ENCODE data around the gene RRH. TPM values are rescaled to one million over a fixed set of nuclear protein-coding genes. Genes with fewer than 3 reads are reported as not detected.
"Not testable (repeated sequence)": the region's sequence is repeated elsewhere in the genome, so short reads cannot be mapped to it uniquely, and the experiment has no call there.

The RRH gene, protein sequence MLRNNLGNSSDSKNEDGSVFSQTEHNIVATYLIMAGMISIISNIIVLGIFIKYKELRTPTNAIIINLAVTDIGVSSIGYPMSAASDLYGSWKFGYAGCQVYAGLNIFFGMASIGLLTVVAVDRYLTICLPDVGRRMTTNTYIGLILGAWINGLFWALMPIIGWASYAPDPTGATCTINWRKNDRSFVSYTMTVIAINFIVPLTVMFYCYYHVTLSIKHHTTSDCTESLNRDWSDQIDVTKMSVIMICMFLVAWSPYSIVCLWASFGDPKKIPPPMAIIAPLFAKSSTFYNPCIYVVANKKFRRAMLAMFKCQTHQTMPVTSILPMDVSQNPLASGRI
- under 1 TPM in 2 of 4 donors, not detected in 2; 0.15 to 0.21 TPM for polyA plus RNA-seq
- long read RNA-seq, donor 1, result 0 reads
- long read RNA-seq, donor 2, result 0 reads
- long read RNA-seq, donor 3, result 0 reads
- long read RNA-seq, donor 4, result 0 reads
- long read RNA-seq, donor 5, result 0 reads
- long read RNA-seq, donor 6, result 0 reads
- long read RNA-seq, donor 7, result 0 reads
- long read RNA-seq, donor 8, result 0 reads
- long read RNA-seq, donor 9, result 0 reads
- long read RNA-seq, donor 10, result 0 reads

GRCh38 chr4:109827672-109828071, at the start of gene RRH:
TSS of gene RRH (plus strand) at chr4:109827972. CDS start at chr4:109828028, 56 bp downstream.
- FAIRE-seq, result no peak
- H3K4me1 ChIP-seq (ENCODE audit: control insufficient read depth in 3 of 3, insufficient read depth in 2 of 3, low read depth in 1 of 3, low read length in 2 of 3), result no peaks in the 10 kb centered on the region

DNA sequence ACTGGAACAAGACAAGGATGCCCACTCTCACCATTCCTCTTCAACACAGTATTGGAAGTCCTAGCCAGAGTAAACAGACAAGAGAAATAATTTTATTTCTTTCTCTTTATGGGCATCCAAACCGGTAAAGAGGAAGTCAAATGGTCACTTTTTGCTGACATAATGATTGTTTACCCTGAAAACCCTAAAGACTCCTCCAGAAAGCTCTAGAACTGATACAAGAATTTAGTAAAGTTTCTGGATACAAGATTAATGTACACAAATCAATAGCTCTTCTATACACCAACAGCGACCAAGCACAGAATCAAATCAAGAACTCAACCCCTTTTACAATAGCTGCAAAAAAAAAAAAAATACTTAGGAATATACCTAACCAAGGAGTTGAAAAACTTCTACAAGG, 45.7 kb upstream of the RRH start:
- H3K4me3 ChIP-seq (ENCODE audit: low read depth in 1 of 3, low read length in 3 of 3); H3K27me3 ChIP-seq (ENCODE audit: control insufficient read depth in 3 of 3, insufficient read depth in 3 of 3, low read length in 3 of 3); FAIRE-seq; H3K36me3 ChIP-seq (ENCODE audit: control insufficient read depth in 3 of 3, insufficient read depth in 2 of 3, low read depth in 1 of 3, low read length in 3 of 3); H3K4me1 ChIP-seq (ENCODE audit: control insufficient read depth in 3 of 3, insufficient read depth in 2 of 3, low read depth in 1 of 3, low read length in 2 of 3); H3K9me3 ChIP-seq (ENCODE audit: control insufficient read depth in 2 of 2, insufficient read depth in 1 of 2, low read depth in 1 of 2, low read length in 1 of 2); DNase-seq; H3K27ac ChIP-seq (ENCODE audit: low read depth in 1 of 3, low read length in 2 of 3): not testable (repeated sequence)
- WGBS, 3 donors, result 86 to 89% (median 88%) methylated on average over 2 of the region's 2 CpGs

More at GRCh38 chr4:109827672-109828071, at the start of gene RRH:
- Histone ChIP-seq H3K27me3 (ENCODE audit: control insufficient read depth in 3 of 3, insufficient read depth in 3 of 3, low read length in 3 of 3) (no peaks in the 10 kb centered on the region), H3K27ac (ENCODE audit: low read depth in 1 of 3, low read length in 2 of 3) (no peak within 1 kb of the TSS), H3K4me3 (ENCODE audit: low read depth in 1 of 3, low read length in 3 of 3) (no peak within 1 kb of the TSS), H3K36me3 (ENCODE audit: control insufficient read depth in 3 of 3, insufficient read depth in 2 of 3, low read depth in 1 of 3, low read length in 3 of 3) (peaks cover 0 to 3% (median 3%) of the 10 kb centered on the region in 3 donors), H3K9me3 (ENCODE audit: control insufficient read depth in 2 of 2, insufficient read depth in 1 of 2, low read depth in 1 of 2, low read length in 1 of 2) (no peaks in the 10 kb centered on the region)
- WGBS, 3 donors, result 93 to 98% (median 96%) methylated on average over 2 of the region's 2 CpGs
- DNase-seq, result no peak

- FAIRE-seq (no peak), DNase-seq (no peak)
- no peaks in the 10 kb centered on the region for H3K27me3 ChIP-seq (ENCODE audit: control insufficient read depth in 3 of 3, insufficient read depth in 3 of 3, low read length in 3 of 3)
- no peak overlapping the region for H3K27ac ChIP-seq (ENCODE audit: low read depth in 1 of 3, low read length in 2 of 3)
- no peak overlapping the region for H3K4me3 ChIP-seq (ENCODE audit: low read depth in 1 of 3, low read length in 3 of 3)
- no peaks in the 10 kb centered on the region for H3K36me3 ChIP-seq (ENCODE audit: control insufficient read depth in 3 of 3, insufficient read depth in 2 of 3, low read depth in 1 of 3, low read length in 3 of 3)
- H3K4me1 ChIP-seq (ENCODE audit: control insufficient read depth in 3 of 3, insufficient read depth in 2 of 3, low read depth in 1 of 3, low read length in 2 of 3), result no peaks in the 10 kb centered on the region
- 83 to 97% (median 93%) methylated on average over 1 of the region's 1 CpG for whole genome bisulfite sequencing, 3 donors
- H3K9me3 ChIP-seq (ENCODE audit: control insufficient read depth in 2 of 2, insufficient read depth in 1 of 2, low read depth in 1 of 2, low read length in 1 of 2), result peaks cover 0 to 3% of the 10 kb centered on the region in 2 donors
Observed at GRCh38 chr4:109786846-109787245, 40.9 kb upstream of the RRH start.

DNA sequence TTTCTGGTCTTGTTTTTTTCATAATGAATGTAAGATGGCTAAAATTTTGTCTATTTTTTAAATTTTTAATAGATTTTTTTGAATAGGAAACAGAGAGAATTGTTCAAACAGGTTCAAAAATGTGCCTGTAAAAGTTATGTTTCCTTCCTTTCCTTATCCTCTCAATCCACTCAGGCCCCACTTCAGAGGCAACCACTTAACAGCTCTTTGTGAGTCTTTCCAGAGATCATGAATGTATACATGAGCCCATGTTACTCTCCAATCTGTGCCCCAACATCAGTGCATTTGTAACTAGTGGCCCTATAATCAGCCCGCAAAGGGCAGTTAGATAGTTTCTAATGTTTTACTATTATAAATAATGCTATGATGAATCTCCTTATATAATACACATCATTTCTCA, 40.0 kb upstream of the RRH start:
- no peak for DNase-seq
- WGBS, 3 donors, result 74 to 97% (median 89%) methylated on average over 1 of the region's 1 CpG
- Histone ChIP-seq H3K4me3 (ENCODE audit: low read depth in 1 of 3, low read length in 3 of 3) (no peak overlapping the region), H3K9me3 (ENCODE audit: control insufficient read depth in 2 of 2, insufficient read depth in 1 of 2, low read depth in 1 of 2, low read length in 1 of 2) (peaks cover 0 to 6% of the 10 kb centered on the region in 2 donors), H3K36me3 (ENCODE audit: control insufficient read depth in 3 of 3, insufficient read depth in 2 of 3, low read depth in 1 of 3, low read length in 3 of 3) (no peaks in the 10 kb centered on the region), H3K27ac (ENCODE audit: low read depth in 1 of 3, low read length in 2 of 3) (no peak overlapping the region), H3K27me3 (ENCODE audit: control insufficient read depth in 3 of 3, insufficient read depth in 3 of 3, low read length in 3 of 3) (no peaks in the 10 kb centered on the region), H3K4me1 (ENCODE audit: control insufficient read depth in 3 of 3, insufficient read depth in 2 of 3, low read depth in 1 of 3, low read length in 2 of 3) (no peaks in the 10 kb centered on the region)
- no peak for FAIRE-seq

- 88 to 96% (median 93%) methylated on average over 6 of the region's 6 CpGs for WGBS, 3 donors
- no peak for FAIRE-seq
Observed at GRCh38 chr4:109795059-109795458, 32.7 kb upstream of the RRH start.

GRCh38 chr4:109798866-109799265, 28.9 kb upstream of the RRH start:
- no peaks in the 10 kb centered on the region for H3K27me3 ChIP-seq (ENCODE audit: control insufficient read depth in 3 of 3, insufficient read depth in 3 of 3, low read length in 3 of 3)
- DNase-seq, result no peak
- H3K36me3 ChIP-seq (ENCODE audit: control insufficient read depth in 3 of 3, insufficient read depth in 2 of 3, low read depth in 1 of 3, low read length in 3 of 3), result peaks cover 0 to 6% (median 0%) of the 10 kb centered on the region in 3 donors
- no peak overlapping the region for H3K4me3 ChIP-seq (ENCODE audit: low read depth in 1 of 3, low read length in 3 of 3)
- FAIRE-seq, result no peak
- H3K9me3 ChIP-seq (ENCODE audit: control insufficient read depth in 2 of 2, insufficient read depth in 1 of 2, low read depth in 1 of 2, low read length in 1 of 2), result peaks cover 2 to 15% of the 10 kb centered on the region in 2 donors
- H3K27ac ChIP-seq (ENCODE audit: low read depth in 1 of 3, low read length in 2 of 3), result no peak overlapping the region
- peaks cover 0 to 5% (median 0%) of the 10 kb centered on the region in 3 donors for H3K4me1 ChIP-seq (ENCODE audit: control insufficient read depth in 3 of 3, insufficient read depth in 2 of 3, low read depth in 1 of 3, low read length in 2 of 3)

More at GRCh38 chr4:109795059-109795458, 32.7 kb upstream of the RRH start:
- Histone ChIP-seq H3K4me3 (ENCODE audit: low read depth in 1 of 3, low read length in 3 of 3) (no peak overlapping the region), H3K36me3 (ENCODE audit: control insufficient read depth in 3 of 3, insufficient read depth in 2 of 3, low read depth in 1 of 3, low read length in 3 of 3) (peaks cover 0 to 6% (median 0%) of the 10 kb centered on the region in 3 donors), H3K27ac (ENCODE audit: low read depth in 1 of 3, low read length in 2 of 3) (no peak overlapping the region), H3K9me3 (ENCODE audit: control insufficient read depth in 2 of 2, insufficient read depth in 1 of 2, low read depth in 1 of 2, low read length in 1 of 2) (peaks cover 2 to 21% of the 10 kb centered on the region in 2 donors), H3K27me3 (ENCODE audit: control insufficient read depth in 3 of 3, insufficient read depth in 3 of 3, low read length in 3 of 3) (no peaks in the 10 kb centered on the region), H3K4me1 (ENCODE audit: control insufficient read depth in 3 of 3, insufficient read depth in 2 of 3, low read depth in 1 of 3, low read length in 2 of 3) (no peaks in the 10 kb centered on the region)
- DNase-seq, result no peak

DNA sequence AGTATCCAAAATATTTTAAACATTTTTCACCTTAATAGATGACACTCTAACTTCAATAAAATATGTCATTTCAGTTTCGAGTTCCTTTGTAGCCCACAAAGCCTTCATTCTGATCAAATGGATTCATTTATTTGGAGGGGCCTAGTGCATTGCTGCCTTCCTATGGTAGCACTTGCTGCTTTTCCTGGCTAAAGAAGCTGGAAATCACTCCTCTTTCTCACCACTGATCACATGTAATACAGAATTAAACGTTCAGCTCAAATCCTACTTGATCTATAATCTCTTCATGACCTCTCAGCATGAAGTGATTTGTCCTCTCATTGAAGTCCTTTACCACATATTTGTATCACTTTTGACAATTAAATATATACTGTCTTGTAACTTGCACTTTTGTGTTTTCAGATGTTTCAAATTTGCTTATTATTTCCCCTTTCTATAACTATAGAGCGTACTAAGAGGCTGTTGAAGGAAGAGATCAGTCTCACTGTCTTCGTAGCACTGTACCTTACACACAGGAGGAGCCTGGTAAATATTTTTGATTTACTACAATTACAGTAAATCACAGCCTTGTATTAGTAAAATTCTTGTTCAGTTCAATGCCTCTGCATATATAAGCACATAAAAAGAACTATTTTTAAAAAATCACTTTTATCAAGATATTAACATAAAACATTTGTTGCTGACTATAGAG, 26.5 kb upstream of the RRH start:
- FAIRE-seq (no peak), DNase-seq (peak in 1 of 2 donors; percentile 21)
- no peaks in the 10 kb centered on the region for H3K27me3 ChIP-seq (ENCODE audit: control insufficient read depth in 3 of 3, insufficient read depth in 3 of 3, low read length in 3 of 3)
- peak overlapping the region in 1 of 3 donors; percentile 54 for H3K27ac ChIP-seq (ENCODE audit: low read depth in 1 of 3, low read length in 2 of 3)
- 49 to 56% (median 51%) methylated on average over 4 of the region's 4 CpGs for WGBS, 3 donors
- H3K4me3 ChIP-seq (ENCODE audit: low read depth in 1 of 3, low read length in 3 of 3), result peak overlapping the region in 2 of 3 donors; percentile 19 to 41
- peaks cover 0 to 4% (median 0%) of the 10 kb centered on the region in 3 donors for H3K36me3 ChIP-seq (ENCODE audit: control insufficient read depth in 3 of 3, insufficient read depth in 2 of 3, low read depth in 1 of 3, low read length in 3 of 3)
- H3K9me3 ChIP-seq (ENCODE audit: control insufficient read depth in 2 of 2, insufficient read depth in 1 of 2, low read depth in 1 of 2, low read length in 1 of 2), result peaks cover 0 to 4% of the 10 kb centered on the region in 2 donors
- peaks cover 0 to 5% (median 0%) of the 10 kb centered on the region in 3 donors for H3K4me1 ChIP-seq (ENCODE audit: control insufficient read depth in 3 of 3, insufficient read depth in 2 of 3, low read depth in 1 of 3, low read length in 2 of 3)

- peak within 1 kb of the TSS in 2 of 3 donors; percentile 19 to 41 for H3K4me3 ChIP-seq (ENCODE audit: low read depth in 1 of 3, low read length in 3 of 3)
- H3K36me3 ChIP-seq (ENCODE audit: control insufficient read depth in 3 of 3, insufficient read depth in 2 of 3, low read depth in 1 of 3, low read length in 3 of 3), result no peaks in the 10 kb centered on the region
- WGBS, 3 donors, result 15 to 26% (median 24%) methylated on average over 2 of the region's 2 CpGs
- DNase-seq (peak; percentile 71), FAIRE-seq (no peak)
- peaks cover 0 to 5% (median 0%) of the 10 kb centered on the region in 3 donors for H3K4me1 ChIP-seq (ENCODE audit: control insufficient read depth in 3 of 3, insufficient read depth in 2 of 3, low read depth in 1 of 3, low read length in 2 of 3)
- no peaks in the 10 kb centered on the region for H3K9me3 ChIP-seq (ENCODE audit: control insufficient read depth in 2 of 2, insufficient read depth in 1 of 2, low read depth in 1 of 2, low read length in 1 of 2)
- H3K27ac ChIP-seq (ENCODE audit: low read depth in 1 of 3, low read length in 2 of 3), result peak within 1 kb of the TSS in 1 of 3 donors; percentile 54
- H3K27me3 ChIP-seq (ENCODE audit: control insufficient read depth in 3 of 3, insufficient read depth in 3 of 3, low read length in 3 of 3), result no peaks in the 10 kb centered on the region
Observed at GRCh38 chr4:109801895-109802319, 25.9 kb upstream of the RRH start, which contains the start of gene CFI. TSS of gene CFI (minus strand) at chr4:109801999. CDS start at chr4:109801971, 28 bp downstream.

Data from small intestine (tissue), 16 donors.